22Rv1 (cell line): ENCODE data around the gene XIRP1.

Experiments used
- ZFX ChIP-seq: fragments of 450-650 bp; IDR thresholded peaks from 2 replicates; pipeline ENCODE4 v1.6.1; 2017; ENCODE audit warnings: antibody characterized with exemption, borderline replicate concordance
- TF ChIP-seq, protein P1 (sequence below): fragments of 450-650 bp; IDR thresholded peaks from 2 replicates; pipeline ENCODE4 v1.5.1; 2017; ENCODE audit warnings: mild to moderate bottlenecking

GRCh38 chr3:39158148-39158715 is 34.2 kb downstream of the XIRP1 start:
- TF ChIP-seq, protein P1, sequence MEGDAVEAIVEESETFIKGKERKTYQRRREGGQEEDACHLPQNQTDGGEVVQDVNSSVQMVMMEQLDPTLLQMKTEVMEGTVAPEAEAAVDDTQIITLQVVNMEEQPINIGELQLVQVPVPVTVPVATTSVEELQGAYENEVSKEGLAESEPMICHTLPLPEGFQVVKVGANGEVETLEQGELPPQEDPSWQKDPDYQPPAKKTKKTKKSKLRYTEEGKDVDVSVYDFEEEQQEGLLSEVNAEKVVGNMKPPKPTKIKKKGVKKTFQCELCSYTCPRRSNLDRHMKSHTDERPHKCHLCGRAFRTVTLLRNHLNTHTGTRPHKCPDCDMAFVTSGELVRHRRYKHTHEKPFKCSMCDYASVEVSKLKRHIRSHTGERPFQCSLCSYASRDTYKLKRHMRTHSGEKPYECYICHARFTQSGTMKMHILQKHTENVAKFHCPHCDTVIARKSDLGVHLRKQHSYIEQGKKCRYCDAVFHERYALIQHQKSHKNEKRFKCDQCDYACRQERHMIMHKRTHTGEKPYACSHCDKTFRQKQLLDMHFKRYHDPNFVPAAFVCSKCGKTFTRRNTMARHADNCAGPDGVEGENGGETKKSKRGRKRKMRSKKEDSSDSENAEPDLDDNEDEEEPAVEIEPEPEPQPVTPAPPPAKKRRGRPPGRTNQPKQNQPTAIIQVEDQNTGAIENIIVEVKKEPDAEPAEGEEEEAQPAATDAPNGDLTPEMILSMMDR, result no peak
- no peak for TF ChIP-seq ZFX
